ENCODE results near the gene PGM3.
"Not testable (repeated sequence)": the region's sequence is repeated elsewhere in the genome, so short reads cannot be mapped to it uniquely, and the experiment has no call there.

PGM3 gene, protein sequence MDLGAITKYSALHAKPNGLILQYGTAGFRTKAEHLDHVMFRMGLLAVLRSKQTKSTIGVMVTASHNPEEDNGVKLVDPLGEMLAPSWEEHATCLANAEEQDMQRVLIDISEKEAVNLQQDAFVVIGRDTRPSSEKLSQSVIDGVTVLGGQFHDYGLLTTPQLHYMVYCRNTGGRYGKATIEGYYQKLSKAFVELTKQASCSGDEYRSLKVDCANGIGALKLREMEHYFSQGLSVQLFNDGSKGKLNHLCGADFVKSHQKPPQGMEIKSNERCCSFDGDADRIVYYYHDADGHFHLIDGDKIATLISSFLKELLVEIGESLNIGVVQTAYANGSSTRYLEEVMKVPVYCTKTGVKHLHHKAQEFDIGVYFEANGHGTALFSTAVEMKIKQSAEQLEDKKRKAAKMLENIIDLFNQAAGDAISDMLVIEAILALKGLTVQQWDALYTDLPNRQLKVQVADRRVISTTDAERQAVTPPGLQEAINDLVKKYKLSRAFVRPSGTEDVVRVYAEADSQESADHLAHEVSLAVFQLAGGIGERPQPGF

DNA sequence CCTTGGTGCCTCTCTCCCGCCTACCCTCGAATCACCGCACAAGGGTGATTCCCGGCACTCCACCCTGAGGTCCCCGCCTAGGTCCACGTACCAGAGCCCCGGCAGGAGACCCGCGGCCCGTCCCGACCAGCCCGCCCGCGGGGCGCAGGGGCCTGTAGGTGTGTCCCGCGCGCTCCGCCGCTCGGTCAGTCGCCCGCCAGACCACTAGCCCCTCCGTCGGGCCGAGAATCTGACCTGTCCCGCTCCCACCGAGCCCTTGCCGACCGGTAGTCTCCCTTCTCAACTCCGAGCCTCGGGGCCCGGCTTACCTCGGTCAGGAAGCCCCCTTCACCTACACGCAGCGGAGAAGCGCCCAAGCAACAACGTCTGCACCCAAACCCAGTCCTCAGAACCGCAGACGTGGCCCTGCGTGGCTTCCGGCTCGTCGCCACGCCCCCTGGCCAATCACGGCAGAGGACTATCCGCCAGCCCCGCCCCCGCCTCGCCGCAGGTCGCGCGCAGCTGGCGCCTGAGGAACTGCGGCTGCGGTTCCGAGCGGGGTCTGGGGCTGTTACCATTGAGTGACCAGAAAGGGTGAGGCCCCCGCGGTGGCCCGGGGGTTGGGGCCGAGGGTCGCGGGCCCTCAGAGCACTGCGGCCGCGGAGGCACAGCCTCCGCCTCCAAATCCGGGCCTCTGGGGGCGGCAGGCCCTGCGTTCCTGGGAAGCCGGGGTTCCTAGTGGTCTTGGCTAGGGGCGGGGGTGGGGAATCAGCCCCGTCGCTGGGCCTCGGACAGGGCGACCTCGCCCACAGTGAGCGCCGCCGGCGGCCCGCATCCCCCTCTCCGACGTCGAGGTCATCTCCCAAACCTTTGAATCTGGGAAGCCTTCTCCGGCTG lies at the start of gene PGM3, which contains the start of gene RWDD2A:
TSS of gene PGM3 (minus strand) at position 395 of the 876 bp plus-strand sequence. CDS start 2,253 bp downstream, outside the sequence.
TSS of gene RWDD2A (plus strand) at position 487 of the 876 bp plus-strand sequence. CDS start 1,095 bp downstream, outside the sequence.
- in situ Hi-C loops (cut with HindIII; ENCODE audit: low pct_ligation_motif_present, low pct_unique_long_range_greater_than_20kb, low sequenced_read_pairs) = no loop called here
- peak; percentile 84 for DNase-seq

DNA sequence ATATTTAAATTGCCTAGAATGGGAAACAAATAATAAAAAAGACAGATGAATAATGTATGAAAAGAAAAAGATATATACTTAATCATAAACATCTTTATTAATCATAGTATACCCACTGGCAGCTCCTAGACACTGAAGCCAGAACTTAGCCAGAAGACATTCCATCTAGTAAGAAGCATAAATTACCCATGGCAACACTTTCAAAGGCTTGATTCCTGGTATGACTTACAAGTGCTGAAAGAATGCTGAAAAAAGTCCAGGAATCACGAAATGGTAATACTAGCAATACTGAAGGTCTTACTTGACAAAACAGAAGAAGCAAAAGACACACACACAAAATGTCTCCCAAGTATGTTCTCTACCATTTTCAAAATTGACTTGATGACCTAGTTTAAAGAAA lies 38.1 kb upstream of the PGM3 start:
- in situ Hi-C loops (cut with HindIII; ENCODE audit: low pct_ligation_motif_present, low pct_unique_long_range_greater_than_20kb, low sequenced_read_pairs) = no loop called here
- no peak for DNase-seq

DNA sequence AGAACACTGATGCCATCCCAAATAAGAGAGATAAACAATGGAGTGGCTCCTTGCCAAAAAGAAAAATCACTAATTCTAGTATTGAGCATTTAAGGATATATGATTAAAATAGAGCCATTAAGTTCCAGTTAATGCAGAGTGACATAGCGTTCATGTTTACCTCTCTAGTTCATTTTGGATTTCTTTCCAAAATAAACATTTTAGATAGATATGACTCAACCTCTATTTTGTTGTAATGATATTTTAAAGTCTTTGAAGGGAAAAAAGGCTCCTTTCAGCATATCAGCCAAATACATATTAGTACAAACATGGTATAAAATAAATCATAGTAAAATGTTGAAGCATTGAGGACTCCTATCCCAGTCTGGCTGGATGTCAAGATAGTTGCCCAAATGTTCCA lies 33.5 kb upstream of the PGM3 start:
- in situ Hi-C loops (cut with HindIII; ENCODE audit: low pct_ligation_motif_present, low pct_unique_long_range_greater_than_20kb, low sequenced_read_pairs) = no loop called here
- no peak for DNase-seq

DNA sequence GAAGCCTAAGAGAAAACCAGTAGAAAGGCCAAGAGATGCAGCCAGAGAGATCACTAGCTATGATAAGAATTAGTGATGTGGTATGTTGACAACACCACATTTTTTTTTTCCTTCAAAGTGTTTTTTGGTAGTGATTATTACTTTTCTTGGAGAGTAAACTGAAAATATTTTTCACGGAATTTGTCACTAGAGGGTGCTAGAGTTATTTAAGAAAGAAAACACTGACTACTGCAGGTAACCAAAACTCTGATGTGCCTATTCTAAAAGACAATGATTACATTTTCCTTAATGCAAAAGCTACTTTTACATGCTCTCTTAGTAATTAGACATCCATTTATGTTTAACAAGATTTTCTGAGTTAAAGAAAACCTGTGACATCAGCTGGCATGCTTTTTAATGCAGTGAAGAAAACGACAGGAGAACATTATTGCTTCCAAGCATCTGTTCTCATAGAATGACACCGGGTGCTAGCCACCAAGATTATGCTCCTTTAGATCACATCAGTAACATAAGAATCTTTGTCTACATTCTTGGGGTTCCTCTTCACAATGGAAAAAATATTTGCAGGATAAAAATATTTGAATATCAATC lies 28.9 kb upstream of the PGM3 start:
- peak; percentile 49 for DNase-seq
- in situ Hi-C loops (cut with HindIII; ENCODE audit: low pct_ligation_motif_present, low pct_unique_long_range_greater_than_20kb, low sequenced_read_pairs) = loop anchor here (25.0 kb wide), 1 partner anchor 290 kb away; the partner anchor contains the start of gene PRSS35

DNA sequence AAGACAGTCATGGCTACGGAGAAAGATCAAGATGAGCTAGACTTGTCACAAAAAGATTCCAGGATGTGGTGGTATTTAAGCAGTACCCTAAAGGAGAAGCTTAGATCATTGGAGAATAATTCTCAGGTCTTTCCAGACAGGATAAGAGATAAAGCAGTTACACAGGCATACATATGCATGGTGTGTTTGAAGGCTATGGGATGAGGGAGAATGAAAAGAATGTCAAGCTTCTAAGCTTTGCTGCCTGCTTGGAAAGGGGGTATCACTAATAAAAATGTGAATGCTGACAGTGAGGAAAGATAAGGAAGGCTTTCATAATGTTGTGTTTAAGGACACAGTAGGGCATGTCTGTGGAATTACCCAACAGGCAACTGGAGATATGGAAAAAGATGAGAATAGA lies 28.2 kb upstream of the PGM3 start:
- in situ Hi-C loops (cut with HindIII; ENCODE audit: low pct_ligation_motif_present, low pct_unique_long_range_greater_than_20kb, low sequenced_read_pairs) = loop anchor here (25.0 kb wide), 1 partner anchor 291 kb away; the partner anchor contains the start of gene PRSS35
- no peak for DNase-seq

DNA sequence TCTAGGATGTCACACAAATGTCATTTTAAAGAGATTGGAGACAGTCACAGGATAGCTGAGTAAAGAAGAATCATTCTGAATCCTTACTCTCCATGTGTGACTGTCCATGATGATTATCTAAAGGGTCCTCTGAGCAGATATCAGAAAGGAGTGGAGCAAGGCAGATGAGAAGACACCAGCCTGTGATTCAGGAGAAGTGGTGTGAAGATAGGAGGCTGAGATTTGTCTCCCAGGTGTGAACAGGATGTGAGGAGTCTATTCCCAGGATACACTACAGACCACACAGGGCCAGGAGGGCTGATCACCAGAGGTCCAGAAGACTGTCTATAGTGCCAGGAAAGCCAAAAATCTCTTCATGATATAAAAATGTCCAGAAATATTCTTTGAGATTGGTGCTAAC lies 27.1 kb upstream of the PGM3 start:
- DNase-seq = no peak
- in situ Hi-C loops (cut with HindIII; ENCODE audit: low pct_ligation_motif_present, low pct_unique_long_range_greater_than_20kb, low sequenced_read_pairs) = loop anchor here (25.0 kb wide), 1 partner anchor 292 kb away; the partner anchor contains the start of gene PRSS35

DNA sequence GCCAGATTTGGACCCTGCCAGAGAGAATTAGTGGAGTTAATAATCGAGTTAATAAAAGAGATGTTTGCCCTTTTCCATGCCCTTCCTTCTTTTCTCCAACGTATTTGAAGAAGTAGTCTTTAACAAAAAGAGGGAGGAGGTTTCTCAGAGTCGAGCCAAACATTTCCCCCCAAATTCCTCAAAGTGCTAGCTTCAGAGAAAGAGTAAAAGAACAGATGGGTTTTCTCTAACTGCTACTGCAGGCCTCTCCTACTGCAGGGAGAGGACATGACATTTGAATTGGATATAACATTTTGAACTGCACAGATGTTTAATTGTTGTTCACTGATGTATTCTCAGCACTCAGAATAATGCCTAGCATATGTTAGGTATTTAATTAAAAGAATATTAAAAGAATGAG lies 25.6 kb upstream of the PGM3 start:
- in situ Hi-C loops (cut with HindIII; ENCODE audit: low pct_ligation_motif_present, low pct_unique_long_range_greater_than_20kb, low sequenced_read_pairs) = loop anchor here (25.0 kb wide), 1 partner anchor 294 kb away; the partner anchor contains the start of gene PRSS35
- DNase-seq = no peak

DNA sequence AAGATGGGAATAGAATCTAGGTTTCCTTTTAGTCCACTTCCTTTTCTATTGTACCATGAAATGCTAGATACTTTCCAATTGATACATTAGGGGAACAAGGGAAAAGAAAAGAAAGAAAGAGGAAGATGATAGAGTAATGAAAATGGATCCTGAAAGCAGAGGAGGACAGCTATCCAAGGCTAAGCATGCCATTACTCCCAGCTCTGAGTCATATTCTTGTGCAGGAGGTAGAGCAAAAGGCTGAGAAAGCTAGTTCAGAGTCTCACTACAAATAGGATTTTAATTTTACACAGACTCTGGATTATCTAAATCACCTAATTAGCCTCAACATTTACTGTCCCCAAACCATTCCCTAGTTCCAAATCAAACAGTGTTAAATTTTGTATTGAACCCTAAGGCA lies 23.7 kb upstream of the PGM3 start:
- in situ Hi-C loops (cut with HindIII; ENCODE audit: low pct_ligation_motif_present, low pct_unique_long_range_greater_than_20kb, low sequenced_read_pairs) = loop anchor here (25.0 kb wide), 1 partner anchor 295 kb away; the partner anchor contains the start of gene PRSS35
- no peak for DNase-seq

DNA sequence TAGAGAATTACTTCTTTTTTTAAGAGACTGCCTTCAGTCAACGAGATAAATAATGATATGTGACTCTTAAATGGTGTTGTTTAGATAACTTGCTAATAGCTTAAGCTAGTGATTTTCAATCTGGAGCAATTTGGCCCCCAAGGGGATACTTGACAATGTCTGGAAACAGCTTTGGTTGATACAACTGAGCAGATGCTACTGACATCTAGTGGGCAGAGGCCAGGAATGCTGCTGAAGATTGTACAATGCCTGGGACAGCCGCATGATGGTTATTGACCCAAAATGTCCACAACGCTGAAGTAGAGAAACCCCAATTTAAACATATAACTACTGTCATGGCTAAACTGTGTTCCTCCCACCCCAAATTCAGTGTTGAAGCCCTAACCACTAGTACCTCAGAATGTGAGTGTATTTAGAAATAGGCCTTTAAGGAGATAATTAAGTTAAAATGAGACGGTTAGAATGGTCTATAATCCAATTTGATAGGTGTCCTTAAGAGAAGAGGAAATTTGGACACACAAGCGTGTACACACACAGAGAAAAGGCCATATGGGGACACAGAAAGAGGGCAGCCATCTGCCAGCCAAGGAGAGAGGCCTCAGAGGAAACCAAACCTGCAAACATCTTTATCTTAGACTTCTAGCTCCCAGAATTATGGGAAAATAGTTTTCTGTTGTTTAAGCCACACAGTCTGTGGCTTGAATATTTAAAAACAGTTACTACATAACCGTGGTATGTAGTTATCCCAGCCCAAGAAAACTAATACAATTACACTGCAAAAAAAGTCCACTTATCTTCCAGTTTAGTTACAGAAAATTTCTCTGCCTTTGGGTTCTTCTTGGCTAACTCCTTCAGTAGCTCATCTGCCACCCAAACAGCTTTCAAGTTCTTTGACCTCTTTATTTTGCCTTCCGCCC lies 22.3 kb upstream of the PGM3 start:
- in situ Hi-C loops (cut with HindIII; ENCODE audit: low pct_ligation_motif_present, low pct_unique_long_range_greater_than_20kb, low sequenced_read_pairs) = loop anchor here (25.0 kb wide), 1 partner anchor 297 kb away; the partner anchor contains the start of gene PRSS35
- peak; percentile 66 for DNase-seq

DNA sequence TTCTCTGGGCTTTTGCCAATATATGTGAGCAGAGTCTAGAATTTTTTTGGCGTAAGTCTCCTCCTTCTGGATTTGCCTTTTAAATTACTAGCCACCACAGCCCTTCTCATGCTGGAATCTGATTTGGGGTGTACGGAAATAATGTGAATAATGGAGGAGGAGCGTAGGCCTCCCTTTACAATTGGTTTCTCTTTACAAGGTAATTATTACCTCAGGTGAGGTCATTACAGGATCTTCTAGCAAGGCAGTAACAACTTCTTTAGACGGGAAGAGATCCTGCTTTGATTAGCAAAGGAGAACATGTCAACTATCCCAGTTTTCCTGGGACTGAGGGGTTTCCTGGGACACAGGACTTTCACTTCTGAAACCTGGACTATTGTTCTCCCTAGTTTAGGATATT lies 9.0 kb upstream of the PGM3 start:
- no peak for DNase-seq
- in situ Hi-C loops (cut with HindIII; ENCODE audit: low pct_ligation_motif_present, low pct_unique_long_range_greater_than_20kb, low sequenced_read_pairs) = loop anchor here (25.0 kb wide), 1 partner anchor 310 kb away; the partner anchor contains the start of gene PRSS35

DNA sequence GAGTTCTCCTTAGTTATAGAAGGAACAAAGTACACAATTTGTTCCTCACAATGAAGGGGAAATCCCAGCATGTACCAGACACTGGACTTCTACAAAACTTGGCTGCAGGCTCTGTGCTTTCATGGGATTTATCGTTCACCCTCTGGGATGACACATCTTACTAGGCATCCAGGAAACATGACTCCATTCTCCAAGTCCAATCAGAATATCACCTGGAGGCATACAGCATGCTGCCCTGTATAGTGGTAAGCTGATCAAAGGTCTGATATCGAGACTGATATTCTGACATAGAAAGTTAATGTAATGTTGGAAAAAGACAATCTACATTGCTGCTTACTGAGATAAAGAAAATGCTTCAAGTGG lies 6.8 kb upstream of the PGM3 start:
- peak; percentile 48 for DNase-seq
- in situ Hi-C loops (cut with HindIII; ENCODE audit: low pct_ligation_motif_present, low pct_unique_long_range_greater_than_20kb, low sequenced_read_pairs) = loop anchor here (25.0 kb wide), 1 partner anchor 312 kb away; the partner anchor contains the start of gene PRSS35

DNA sequence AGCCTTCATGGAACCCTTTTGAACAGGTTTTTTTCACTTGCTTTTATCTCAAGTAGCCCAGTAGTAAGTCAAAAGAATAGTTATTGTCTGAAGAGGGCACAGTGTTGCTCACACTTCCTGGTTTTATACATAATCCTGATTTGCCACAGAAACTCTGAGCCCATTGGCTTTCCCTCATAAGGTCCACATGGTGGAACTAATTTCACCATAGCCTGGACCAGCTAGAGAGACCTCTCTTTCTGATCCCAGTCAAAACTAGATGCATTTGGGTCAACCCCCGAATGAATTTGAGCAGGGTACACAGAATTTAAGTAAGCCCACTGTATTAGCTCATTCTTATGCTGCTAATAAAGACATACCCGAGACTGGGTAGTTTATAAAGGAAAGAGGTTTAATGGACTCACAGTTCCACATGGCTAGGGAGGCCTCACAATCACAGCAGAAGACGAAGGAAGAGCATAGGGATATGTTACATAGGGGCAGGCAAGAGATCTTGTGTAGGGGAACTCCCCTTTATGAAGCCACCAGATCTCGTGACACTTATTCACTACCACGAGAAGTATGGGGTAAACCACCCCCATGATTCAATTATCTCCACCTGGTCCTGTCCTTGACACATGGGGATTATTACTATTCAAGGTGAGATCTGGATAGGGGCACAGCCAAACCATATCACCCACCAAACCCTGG lies 6.3 kb upstream of the PGM3 start:
- DNase-seq = no peak
- in situ Hi-C loops (cut with HindIII; ENCODE audit: low pct_ligation_motif_present, low pct_unique_long_range_greater_than_20kb, low sequenced_read_pairs) = no loop called here

DNA sequence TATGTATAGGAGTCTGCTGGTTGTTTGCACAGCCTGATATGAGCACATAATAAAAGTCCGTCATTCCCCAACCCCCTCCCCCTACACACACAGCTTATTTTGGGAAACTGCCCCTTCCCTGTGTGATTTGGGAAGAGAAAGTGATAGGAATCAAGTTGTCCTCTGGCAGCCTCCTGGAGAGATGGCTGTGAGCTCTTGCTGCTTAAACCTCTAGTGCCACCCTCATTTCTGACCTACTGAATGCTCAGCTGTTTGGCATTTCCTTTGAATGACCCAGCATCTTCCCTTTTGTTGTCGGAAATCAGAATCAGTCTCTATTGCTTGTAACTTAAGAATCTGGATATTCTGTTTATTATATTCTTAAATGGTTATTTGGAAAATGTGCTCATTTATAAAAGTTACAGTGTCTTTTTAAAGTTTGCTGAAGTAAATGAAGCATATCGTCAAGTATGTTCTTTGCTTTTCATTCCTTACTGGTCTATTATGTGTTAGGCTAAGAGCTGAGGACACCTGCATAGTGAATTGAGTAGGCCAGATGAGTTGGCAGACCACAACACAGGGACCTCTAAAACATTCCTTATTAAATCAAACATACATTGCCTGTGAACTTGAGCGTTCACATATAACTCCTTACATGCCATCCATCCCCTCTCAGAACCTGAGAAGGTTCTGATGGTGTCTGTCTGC lies 5.6 kb upstream of the PGM3 start:
- in situ Hi-C loops (cut with HindIII; ENCODE audit: low pct_ligation_motif_present, low pct_unique_long_range_greater_than_20kb, low sequenced_read_pairs) = no loop called here
- DNase-seq = no peak

DNA sequence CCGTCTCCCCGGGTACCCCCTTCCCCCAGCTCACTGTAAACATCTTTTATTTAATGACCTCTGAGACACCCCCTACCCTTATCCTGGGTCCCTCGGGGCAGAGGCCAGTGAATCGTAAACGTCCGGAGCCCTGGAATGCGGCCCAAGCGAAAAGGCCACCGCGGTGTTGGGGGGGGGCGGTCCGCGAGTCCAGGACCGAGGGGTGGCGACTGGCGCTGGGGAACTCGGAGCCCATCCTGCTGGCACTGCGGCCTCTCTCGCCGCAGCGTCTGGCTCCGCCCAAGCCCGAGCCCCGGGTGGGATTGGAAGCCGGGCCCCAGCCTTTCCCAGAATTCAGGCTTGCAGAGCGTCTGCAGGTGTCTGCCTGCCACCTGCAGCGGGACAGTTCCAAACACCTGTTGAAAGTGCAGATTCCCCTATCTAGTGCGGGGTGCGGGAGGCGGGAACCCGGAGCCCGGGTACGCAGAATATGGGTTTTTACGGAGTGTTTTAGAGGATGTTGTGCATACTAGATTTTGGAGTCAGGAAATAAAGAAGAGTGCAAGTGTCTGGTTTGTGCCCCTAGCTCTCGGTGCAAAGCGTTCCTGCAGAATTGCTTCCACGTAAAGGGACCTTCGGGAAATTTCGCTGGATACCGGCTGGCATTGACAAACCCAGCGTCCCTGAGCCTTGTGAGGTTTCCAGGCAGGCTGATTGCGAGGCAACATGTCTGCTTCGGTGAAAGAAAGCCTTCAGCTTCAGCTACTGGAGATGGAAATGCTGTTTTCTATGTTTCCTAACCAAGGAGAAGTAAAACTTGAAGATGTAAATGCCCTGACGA lies 892 bp upstream of the PGM3 start:
- DNase-seq = peak; percentile 55
- in situ Hi-C loops (cut with HindIII; ENCODE audit: low pct_ligation_motif_present, low pct_unique_long_range_greater_than_20kb, low sequenced_read_pairs) = no loop called here

DNA sequence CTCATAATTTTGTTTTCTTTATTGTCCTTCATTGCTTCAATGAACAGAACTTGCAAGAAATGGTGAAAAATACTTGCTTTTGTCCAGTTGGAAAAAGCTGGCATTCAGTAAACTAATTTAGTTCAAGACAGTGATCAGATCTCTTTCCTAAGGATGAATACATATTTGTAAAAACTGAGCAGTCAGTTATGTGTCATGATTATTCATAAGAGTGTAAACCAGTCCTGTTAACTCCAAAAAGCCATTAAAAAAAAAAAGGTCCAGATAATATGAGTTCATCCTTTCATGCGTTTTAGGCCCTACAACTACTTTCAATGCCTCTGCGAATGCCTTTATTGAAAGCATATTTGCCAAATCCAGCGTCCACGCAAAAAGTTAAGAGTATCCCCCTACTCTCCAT lies 609 bp downstream of the PGM3 start:
- DNase-seq = no peak
- in situ Hi-C loops (cut with HindIII; ENCODE audit: low pct_ligation_motif_present, low pct_unique_long_range_greater_than_20kb, low sequenced_read_pairs) = no loop called here

DNA sequence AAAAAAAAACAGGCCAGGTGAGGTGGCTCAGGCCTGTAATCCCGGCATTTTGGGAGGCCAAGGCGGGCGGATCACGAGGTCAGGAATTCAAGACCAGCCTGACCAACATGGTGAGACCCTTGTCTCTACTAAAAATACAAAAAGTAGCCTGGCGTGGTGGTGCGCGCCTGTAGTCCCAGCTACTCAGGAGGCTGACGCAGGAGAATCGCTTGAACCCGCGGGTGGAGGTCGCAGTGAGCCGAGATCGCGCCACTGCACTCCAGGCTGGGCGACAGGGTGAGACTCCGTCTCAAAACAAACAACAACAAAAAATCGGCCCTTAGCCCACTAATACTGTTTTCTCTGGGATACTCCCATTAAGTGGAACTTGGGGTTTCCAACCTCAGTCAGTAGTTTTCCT lies 1.1 kb downstream of the PGM3 start:
- DNase-seq; in situ Hi-C loops (cut with HindIII; ENCODE audit: low pct_ligation_motif_present, low pct_unique_long_range_greater_than_20kb, low sequenced_read_pairs): not testable (repeated sequence)
